Right lobe of liver (tissue), 6 donors: ENCODE measurements around the gene F10. TPM values are rescaled to one million over a fixed set of nuclear protein-coding genes. Genes with fewer than 3 reads are reported as not detected.

ENCODE experiments used
- ATAC-seq, 4 donors: fragments of 200-7000 bp; cut with Tn5 transposase; one replicate each; pipeline ENCODE4 v1.9.1; 2020; ENCODE audit warnings: mild to moderate bottlenecking in 4 of 4, moderate library complexity in 4 of 4
- DNase-seq, 3 donors: peaks; one replicate each; pipeline ENCODE4 v3.0.0-alpha.2; 2020
- H3K27ac ChIP-seq, 3 donors: fragments of 200-600 bp; one replicate each; pipeline ENCODE4 v1.8.0; 2022
- H3K27me3 ChIP-seq, 2 donors: fragments of 200-600 bp; one replicate each; pipeline ENCODE4 v1.8.0; 2022
- H3K36me3 ChIP-seq, 4 donors: fragments of 200-600 bp; sonication (generic) in 1 of 4; one replicate each; pipeline versions ENCODE4 v1.5.1 to v1.8.0; 2017 to 2022; ENCODE audit warnings: control low read depth in 1 of 4
- H3K4me1 ChIP-seq, 4 donors: fragments of 200-600 bp; sonication (generic) in 1 of 4; one replicate each; pipeline versions ENCODE4 v1.5.1 to v1.8.0; 2017 to 2022; ENCODE audit warnings: control low read depth in 1 of 4
- H3K4me3 ChIP-seq, 3 donors: fragments of 200-600 bp; one replicate each; pipeline ENCODE4 v1.8.0; 2022
- H3K9me3 ChIP-seq, 4 donors: fragments of 200-600 bp; sonication (generic) in 1 of 4; one replicate each; pipeline versions ENCODE4 v1.5.1 to v1.8.0; 2017 to 2022; ENCODE audit warnings: control low read depth in 1 of 4
- POLR2A ChIP-seq: fragments of 450-650 bp; IDR thresholded peaks from one replicate; pipeline ENCODE4 v1.6.1; 2017; ENCODE audit warnings: antibody characterized with exemption, mild to moderate bottlenecking
- whole genome bisulfite sequencing: methylation state at CpG from one replicate; pipeline ENCODE4 v1.1.6; 2018; ENCODE audit warnings: low coverage, low lambda C conversion rate; ENCODE audit not compliant: insufficient coverage; ENCODE audit errors: missing lambda C conversion rate; 5-methylcytosine and 5-hydroxymethylcytosine counted together
- intact Hi-C, 2 donors: fragments of 100-400 bp; cut with DNase I; formaldehyde crosslinking; loops; one replicate each; pipeline versions ENCODE4 v1.11.2 to v1.14.1; 2022
- total RNA-seq, 6 experiments: library from RNA; depleted of rRNA in 2 of 6; stranded (reverse); fragments of >200 nt in 2 of 6; fragmentation: NEBNext Ultra II Directional in 3 of 6; extraction: Animal tissue kit (Norgen Biotek cat#: 25700) in 3 of 6; gene quantifications; one replicate each; pipeline versions ENCODE4 v1.1.0 to v1.2.4, GENCODE V29; 2016 to 2023
- TF ChIP-seq, protein P1 (sequence below), 4 donors: fragments of 200-600 bp in 3 of 4; fragments of 450-650 bp in 1 of 4; IDR thresholded peaks; one replicate each; pipeline versions ENCODE4 v1.5.1 to v1.8.0; 2016 to 2022; ENCODE audit warnings: antibody characterized with exemption in 4 of 4, mild to moderate bottlenecking in 2 of 4
- donor health status: DM: no; HTN: yes; CAD: no.
- donor health status: DM: no; HTN: no; CAD: no.
- donor health status: DM: no; HTN: no; CAD: no.
- donor health status: DM: no; HTN: yes; CAD: no.
- donor health status: DM: no; HTN: yes; CAD: no.

Gene F10
- total RNA-seq, 6 experiments from 2014 or later, result 108 to 157 (median 132) TPM

DNA sequence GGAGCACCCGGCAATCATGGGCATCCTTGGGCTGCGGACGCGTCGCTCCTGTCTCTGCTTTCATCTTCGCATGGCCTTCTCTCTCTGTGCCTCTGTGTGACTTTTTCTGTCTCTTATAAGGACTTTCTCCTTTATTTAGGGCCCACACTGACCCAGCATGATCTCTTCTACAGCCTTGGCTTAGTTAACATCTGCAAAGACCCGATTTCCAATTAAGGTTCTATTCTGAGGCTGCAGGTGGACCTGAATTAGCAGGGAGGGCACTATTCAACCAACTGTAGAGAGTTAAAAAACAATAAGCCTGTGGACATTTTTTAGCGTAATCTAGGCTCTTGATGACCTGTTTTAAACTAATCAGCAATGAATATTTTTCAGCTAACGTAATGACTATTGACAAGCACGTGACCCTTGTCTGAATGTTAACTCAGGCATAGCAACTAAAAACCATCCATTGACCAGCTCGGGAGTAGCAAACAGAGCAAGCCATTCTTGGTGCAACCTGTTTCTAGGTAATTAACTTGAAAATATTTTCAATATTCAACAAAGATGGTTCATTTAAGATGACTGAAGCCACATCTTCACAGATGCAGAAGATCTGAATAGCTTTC lies 15.2 kb downstream of the F10 start:
- TF ChIP-seq, protein P1, sequence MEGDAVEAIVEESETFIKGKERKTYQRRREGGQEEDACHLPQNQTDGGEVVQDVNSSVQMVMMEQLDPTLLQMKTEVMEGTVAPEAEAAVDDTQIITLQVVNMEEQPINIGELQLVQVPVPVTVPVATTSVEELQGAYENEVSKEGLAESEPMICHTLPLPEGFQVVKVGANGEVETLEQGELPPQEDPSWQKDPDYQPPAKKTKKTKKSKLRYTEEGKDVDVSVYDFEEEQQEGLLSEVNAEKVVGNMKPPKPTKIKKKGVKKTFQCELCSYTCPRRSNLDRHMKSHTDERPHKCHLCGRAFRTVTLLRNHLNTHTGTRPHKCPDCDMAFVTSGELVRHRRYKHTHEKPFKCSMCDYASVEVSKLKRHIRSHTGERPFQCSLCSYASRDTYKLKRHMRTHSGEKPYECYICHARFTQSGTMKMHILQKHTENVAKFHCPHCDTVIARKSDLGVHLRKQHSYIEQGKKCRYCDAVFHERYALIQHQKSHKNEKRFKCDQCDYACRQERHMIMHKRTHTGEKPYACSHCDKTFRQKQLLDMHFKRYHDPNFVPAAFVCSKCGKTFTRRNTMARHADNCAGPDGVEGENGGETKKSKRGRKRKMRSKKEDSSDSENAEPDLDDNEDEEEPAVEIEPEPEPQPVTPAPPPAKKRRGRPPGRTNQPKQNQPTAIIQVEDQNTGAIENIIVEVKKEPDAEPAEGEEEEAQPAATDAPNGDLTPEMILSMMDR (IDR thresholded peaks at IDR 0.05), result no peak
- no peak for TF ChIP-seq POLR2A
- WGBS, result 68% methylated on average over 10 of the region's 11 CpGs
- DNase-seq (no peak), ATAC-seq (peak in 2 of 4 donors; percentile 51 to 56)
- no peaks in the 10 kb centered on the region for H3K9me3 ChIP-seq
- peak overlapping the region in 2 of 3 donors; percentile 56 to 68 for H3K27ac ChIP-seq
- H3K36me3 ChIP-seq, result peaks cover 0 to 6% (median 0%) of the 10 kb centered on the region in 4 donors
- intact Hi-C loops, result no loop called here
- peaks cover 0 to 28% (median 0%) of the 10 kb centered on the region in 4 donors for H3K4me1 ChIP-seq
- H3K27me3 ChIP-seq, result no peaks in the 10 kb centered on the region
- no peak overlapping the region for H3K4me3 ChIP-seq

DNA sequence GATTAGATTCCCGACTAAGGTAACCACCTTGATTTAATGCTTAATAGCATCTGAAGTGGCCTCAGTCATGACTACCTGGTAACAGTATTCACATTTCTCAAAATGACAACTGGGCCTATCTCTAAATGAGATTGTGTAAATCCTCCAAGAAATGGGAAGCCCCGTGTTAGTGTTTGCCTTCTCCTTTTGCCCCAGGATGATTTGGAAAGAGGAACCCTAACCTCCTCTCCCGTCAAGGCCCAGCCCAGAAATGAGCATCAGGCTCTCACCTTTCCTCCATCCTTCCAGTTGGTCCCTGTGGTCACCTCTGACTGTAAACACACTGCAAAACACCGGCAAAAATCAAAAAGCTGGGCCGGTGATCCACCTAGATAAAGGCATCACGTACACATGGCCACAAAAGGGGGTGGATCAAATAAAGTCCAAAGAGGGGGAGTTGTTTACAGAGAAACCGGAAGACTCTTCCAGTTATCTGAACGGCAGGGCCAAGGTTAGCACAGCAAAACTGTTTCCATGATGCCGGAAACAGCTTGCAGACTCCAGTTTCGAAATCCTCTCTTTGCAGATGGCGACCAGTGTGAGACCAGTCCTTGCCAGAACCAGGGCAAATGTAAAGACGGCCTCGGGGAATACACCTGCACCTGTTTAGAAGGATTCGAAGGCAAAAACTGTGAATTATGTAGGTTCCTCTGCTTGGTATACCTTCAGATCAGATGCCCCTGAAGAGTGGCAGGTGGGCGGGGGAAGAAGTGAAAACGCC lies 16.4 kb downstream of the F10 start:
- intact Hi-C loops, result no loop called here
- Histone ChIP-seq H3K27ac (peak overlapping the region; percentile 42 to 68 (median 68)), H3K9me3 (no peaks in the 10 kb centered on the region), H3K4me1 (peaks cover 0 to 28% (median 0%) of the 10 kb centered on the region in 4 donors), H3K4me3 (no peak overlapping the region), H3K36me3 (peaks cover 0 to 6% (median 0%) of the 10 kb centered on the region in 4 donors), H3K27me3 (no peaks in the 10 kb centered on the region)
- 34% methylated on average over 13 of the region's 16 CpGs for WGBS
- TF ChIP-seq, protein P1 (IDR thresholded peaks at IDR 0.05), result no peak
- TF ChIP-seq POLR2A, result peak; percentile 39
- ATAC-seq, result peak; percentile 65 to 77 (median 72)
- peak in 2 of 3 donors; percentile 44 to 57 for DNase-seq

DNA sequence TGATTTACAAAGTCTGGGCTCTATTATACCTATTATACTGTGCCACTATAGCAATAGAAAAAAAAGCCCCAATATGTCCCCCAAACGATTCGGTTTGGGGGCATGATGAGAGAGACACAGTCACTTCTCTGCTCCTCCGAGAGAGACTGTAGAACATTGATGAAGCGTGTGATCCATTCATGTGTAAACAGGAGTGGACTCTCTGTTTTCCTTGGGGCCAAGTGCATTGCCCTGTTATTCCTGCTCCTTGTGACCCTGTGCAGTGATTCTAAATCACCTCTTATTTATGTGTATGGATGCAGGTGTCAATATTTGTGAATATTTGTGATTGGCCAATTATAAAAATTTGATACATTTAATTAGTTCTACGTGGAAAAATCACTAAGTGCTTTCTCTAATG lies 17.0 kb downstream of the F10 start:
- H3K27ac ChIP-seq, result peak overlapping the region; percentile 42 to 68 (median 68)
- 47% methylated on average over 5 of the region's 5 CpGs for WGBS

More for the DNA sequence above, 17.0 kb downstream of the F10 start:
- DNase-seq (no peak), ATAC-seq (peak in 3 of 4 donors; percentile 34 to 52 (median 43))
- H3K4me3 ChIP-seq, result no peak overlapping the region
- H3K9me3 ChIP-seq, result no peaks in the 10 kb centered on the region
- intact Hi-C loops, result no loop called here
- peaks cover 0 to 12% (median 0%) of the 10 kb centered on the region in 4 donors for H3K36me3 ChIP-seq
- no peaks in the 10 kb centered on the region for H3K27me3 ChIP-seq
- H3K4me1 ChIP-seq, result peaks cover 0 to 28% (median 0%) of the 10 kb centered on the region in 4 donors
- TF ChIP-seq, protein P1 (IDR thresholded peaks at IDR 0.05), result no peak
- no peak for TF ChIP-seq POLR2A
